Measurements from ENCODE around the gene POLD2. TPM values are rescaled to one million over a fixed set of nuclear protein-coding genes. Genes with fewer than 3 reads are reported as not detected.
"Not testable (repeated sequence)": the region's sequence is repeated elsewhere in the genome, so short reads cannot be mapped to it uniquely, and the experiment has no call there.

The POLD2 gene
- 10 to 100 TPM; 58.7 to 80.5 (median 66.1) TPM for total RNA-seq

GRCh38 chr7:44123190-44124003 is at the start of gene POLD2:
Gene POLD2, minus strand, starts transcription at chr7:44123548. Its CDS starts 1,495 bp downstream, at chr7:44122053.
- 0% methylated on average over 13 of the region's 86 CpGs for WGBS

GRCh38 chr7:44172803-44173424 is 49.6 kb upstream of the POLD2 start:
- Histone ChIP-seq H3K4me1 (no peaks in the 10 kb centered on the region), H3K9me3 (no peaks in the 10 kb centered on the region), H3K27me3 (no peaks in the 10 kb centered on the region), H3K27ac (no peak overlapping the region), H3K36me3 (no peaks in the 10 kb centered on the region), H3K4me3 (no peak overlapping the region)
- no peak for DNase-seq (ENCODE audit: low spot score in 2 of 2)
- 82% methylated on average over 6 of the region's 6 CpGs for WGBS
- TF ChIP-seq POLR2AphosphoS5 (IDR thresholded peaks at IDR 0.05) (no peak), POLR2A (IDR thresholded peaks at IDR 0.05) (no peak), CTCF (IDR thresholded peaks at IDR 0.05) (no peak), EP300 (IDR thresholded peaks at IDR 0.05) (no peak)

More at GRCh38 chr7:44123190-44124003, at the start of gene POLD2:
- TF ChIP-seq POLR2A (IDR thresholded peaks at IDR 0.05) (peak in 1 of 2 donors; percentile 21), EP300 (IDR thresholded peaks at IDR 0.05) (no peak), POLR2AphosphoS5 (IDR thresholded peaks at IDR 0.05) (peak in 1 of 3 donors; percentile 25)
- Histone ChIP-seq H3K4me1 (peaks cover 18% of the 10 kb centered on the region), H3K27me3 (no peaks in the 10 kb centered on the region), H3K4me3 (peak within 1 kb of the TSS; percentile 84), H3K27ac (peak within 1 kb of the TSS; percentile 80), H3K9me3 (no peaks in the 10 kb centered on the region), H3K36me3 (peaks cover 31% of the 10 kb centered on the region)
- peak; percentile 98 to 99 for DNase-seq (ENCODE audit: low spot score in 2 of 2)

GRCh38 chr7:44172352-44172751 is 49.0 kb upstream of the POLD2 start:
- no peaks in the 10 kb centered on the region for H3K4me1 ChIP-seq
- no peaks in the 10 kb centered on the region for H3K36me3 ChIP-seq
- H3K27me3 ChIP-seq = no peaks in the 10 kb centered on the region
- H3K9me3 ChIP-seq = no peaks in the 10 kb centered on the region
- no peak overlapping the region for H3K27ac ChIP-seq
- no peak overlapping the region for H3K4me3 ChIP-seq
- TF ChIP-seq POLR2AphosphoS5 (IDR thresholded peaks at IDR 0.05) (no peak), POLR2A (IDR thresholded peaks at IDR 0.05) (no peak), EP300 (IDR thresholded peaks at IDR 0.05) (no peak), CTCF (IDR thresholded peaks at IDR 0.05) (no peak)
- DNase-seq (ENCODE audit: low spot score in 2 of 2) = peak in 1 of 2 donors; percentile 57

GRCh38 chr7:44171901-44172300 is 48.6 kb upstream of the POLD2 start:
- not testable (repeated sequence) for H3K27me3 ChIP-seq, H3K9me3 ChIP-seq, H3K4me1 ChIP-seq, H3K27ac ChIP-seq, H3K36me3 ChIP-seq, H3K4me3 ChIP-seq
- DNase-seq (ENCODE audit: low spot score in 2 of 2) = peak in 1 of 2 donors; percentile 31
- WGBS = 92% methylated on average over 9 of the region's 9 CpGs

- Histone ChIP-seq H3K27me3 (no peaks in the 10 kb centered on the region), H3K4me3 (no peak overlapping the region), H3K36me3 (no peaks in the 10 kb centered on the region), H3K4me1 (no peaks in the 10 kb centered on the region), H3K27ac (no peak overlapping the region), H3K9me3 (no peaks in the 10 kb centered on the region)
- TF ChIP-seq EP300 (IDR thresholded peaks at IDR 0.05) = no peak
- TF ChIP-seq POLR2AphosphoS5 (IDR thresholded peaks at IDR 0.05) = no peak
- no peak for TF ChIP-seq POLR2A (IDR thresholded peaks at IDR 0.05)
- no peak for TF ChIP-seq CTCF (IDR thresholded peaks at IDR 0.05)
- no peak for DNase-seq (ENCODE audit: low spot score in 2 of 2)
Observed at GRCh38 chr7:44167920-44168319, 44.6 kb upstream of the POLD2 start.

GRCh38 chr7:44163591-44163990 is 40.2 kb upstream of the POLD2 start:
- TF ChIP-seq EP300 (IDR thresholded peaks at IDR 0.05) = no peak
- no peak for TF ChIP-seq POLR2AphosphoS5 (IDR thresholded peaks at IDR 0.05)
- TF ChIP-seq POLR2A (IDR thresholded peaks at IDR 0.05) = no peak
- TF ChIP-seq CTCF (IDR thresholded peaks at IDR 0.05) = no peak
- no peak overlapping the region for H3K27ac ChIP-seq

More at GRCh38 chr7:44163591-44163990, 40.2 kb upstream of the POLD2 start:
- Histone ChIP-seq H3K36me3 (no peaks in the 10 kb centered on the region), H3K4me1 (no peaks in the 10 kb centered on the region), H3K4me3 (no peak overlapping the region), H3K9me3 (no peaks in the 10 kb centered on the region), H3K27me3 (no peaks in the 10 kb centered on the region)
- WGBS = 50% methylated on average over 1 of the region's 1 CpG
- DNase-seq (ENCODE audit: low spot score in 2 of 2) = peak in 1 of 2 donors; percentile 15

Data from suprapubic skin (tissue), 4 donors.